Ascending aorta (tissue), 2 donors: Measurements from ENCODE around the gene RPL37. TPM values are rescaled to one million over a fixed set of nuclear protein-coding genes. Genes with fewer than 3 reads are reported as not detected.

Experiments
- DNase-seq, 2 donors: peaks; one replicate each; pipeline ENCODE4 v3.0.0-alpha.2; 2019; ENCODE audit warnings: low spot score in 2 of 2
- H3K27ac ChIP-seq, 2 donors: fragments of 200-600 bp; sonication (generic); one replicate each; pipeline ENCODE4 v1.5.1; 2016 to 2017; ENCODE audit warnings: mild to moderate bottlenecking in 1 of 2
- H3K27me3 ChIP-seq: fragments of 200-600 bp; sonication (generic); one replicate; pipeline ENCODE4 v1.5.1; 2017
- H3K36me3 ChIP-seq, 2 donors: fragments of 200-600 bp; sonication (generic); one replicate each; pipeline ENCODE4 v1.5.1; 2016
- H3K4me1 ChIP-seq, 2 donors: fragments of 200-600 bp; sonication (generic); one replicate each; pipeline ENCODE4 v1.5.1; 2016 to 2017; ENCODE audit warnings: mild to moderate bottlenecking in 1 of 2
- H3K4me3 ChIP-seq, 2 donors: fragments of 200-600 bp; sonication (generic); one replicate each; pipeline ENCODE4 v1.5.1; 2016 to 2017; ENCODE audit warnings: mild to moderate bottlenecking in 1 of 2
- H3K9me3 ChIP-seq, 2 donors: fragments of 200-600 bp; sonication (generic); one replicate each; pipeline ENCODE4 v1.5.1; 2016
- CTCF ChIP-seq, 3 experiments: fragments of 200-600 bp in 2 of 3; fragments of 450-650 bp in 1 of 3; sonication (generic) in 2 of 3; IDR thresholded peaks; one replicate each; pipeline ENCODE4 v1.5.1; 2016 to 2019; ENCODE audit warnings: antibody characterized with exemption in 3 of 3, mild to moderate bottlenecking in 1 of 3, moderate library complexity in 1 of 3
- intact Hi-C: fragments of 100-400 bp; cut with DNase I; formaldehyde crosslinking; loops from one replicate; pipeline ENCODE4 v1.15.1; 2023
- total RNA-seq: library from RNA; depleted of rRNA; stranded (reverse); fragments of >200 nt; gene quantifications from one replicate; pipeline ENCODE4 v1.1.0, GENCODE V29; 2016

RPL37 gene
- total RNA-seq, 1 donor from 2014 or later = 22.1 TPM

DNA sequence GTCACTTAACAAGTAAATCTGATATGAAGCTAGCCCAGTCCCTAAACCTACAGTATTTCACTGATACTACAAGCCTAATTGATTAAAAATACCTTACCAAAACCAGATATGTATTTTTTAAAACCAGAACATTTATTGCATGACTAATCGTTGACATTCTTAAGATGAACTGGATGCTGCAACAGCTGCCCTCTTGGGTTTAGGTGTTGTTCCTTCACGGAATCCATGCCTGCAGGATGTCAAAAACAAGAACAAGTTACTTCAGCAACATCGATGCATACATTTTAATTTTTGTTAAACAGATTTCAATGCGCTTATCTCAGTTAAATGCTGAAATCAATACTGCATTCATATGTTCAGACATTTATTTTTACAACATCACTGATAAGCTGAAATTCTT lies 2.7 kb downstream of the RPL37 start:
- no peak for DNase-seq
- Histone ChIP-seq H3K9me3 (no peaks in the 10 kb centered on the region), H3K27ac (no peak overlapping the region), H3K27me3 (no peaks in the 10 kb centered on the region), H3K36me3 (peaks cover 59 to 60% of the 10 kb centered on the region in 2 donors), H3K4me1 (peaks cover 4 to 15% of the 10 kb centered on the region in 2 donors), H3K4me3 (no peak overlapping the region)
- TF ChIP-seq CTCF (IDR thresholded peaks at IDR 0.05) = no peak
- intact Hi-C loops = loop anchor here (10.0 kb wide), 1 partner anchor 1072 kb away; the partner anchor contains the start of gene RIMOC1

- Histone ChIP-seq H3K36me3 (peaks cover 66 to 67% of the 10 kb centered on the region in 2 donors), H3K4me3 (no peak overlapping the region), H3K27ac (no peak overlapping the region), H3K27me3 (no peaks in the 10 kb centered on the region), H3K4me1 (peaks cover 4 to 15% of the 10 kb centered on the region in 2 donors), H3K9me3 (no peaks in the 10 kb centered on the region)
- intact Hi-C loops = loop anchor here (10.0 kb wide), 1 partner anchor 1073 kb away; the partner anchor contains the start of gene RIMOC1
- no peak for DNase-seq
- no peak for TF ChIP-seq CTCF (IDR thresholded peaks at IDR 0.05)
These were observed 3.4 kb downstream of the RPL37 start for GRCh38 chr5:40831346-40832210.

- no peak for DNase-seq
- peaks cover 71 to 72% of the 10 kb centered on the region in 2 donors for H3K36me3 ChIP-seq
- intact Hi-C loops = loop anchor here (10.0 kb wide), 1 partner anchor 1075 kb away; the partner anchor contains the start of gene RIMOC1
- no peaks in the 10 kb centered on the region for H3K27me3 ChIP-seq
- no peaks in the 10 kb centered on the region for H3K9me3 ChIP-seq
- H3K27ac ChIP-seq = no peak overlapping the region
- peaks cover 4 to 9% of the 10 kb centered on the region in 2 donors for H3K4me1 ChIP-seq
- H3K4me3 ChIP-seq = no peak overlapping the region
- TF ChIP-seq CTCF (IDR thresholded peaks at IDR 0.05) = no peak
These were observed 5.1 kb downstream of the RPL37 start for GRCh38 chr5:40829748-40830533.

- intact Hi-C loops = no loop called here
- no peak overlapping the region for H3K4me3 ChIP-seq
These were observed 6.0 kb downstream of the RPL37 start for GRCh38 chr5:40828690-40829661.

More at GRCh38 chr5:40828690-40829661, 6.0 kb downstream of the RPL37 start:
- DNase-seq = no peak
- H3K36me3 ChIP-seq = peaks cover 71% of the 10 kb centered on the region in 2 donors
- no peaks in the 10 kb centered on the region for H3K9me3 ChIP-seq
- peaks cover 4 to 5% of the 10 kb centered on the region in 2 donors for H3K4me1 ChIP-seq
- H3K27me3 ChIP-seq = no peaks in the 10 kb centered on the region
- H3K27ac ChIP-seq = no peak overlapping the region
- TF ChIP-seq CTCF (IDR thresholded peaks at IDR 0.05) = no peak
